GM18505 (cell line): ENCODE measurements around the gene CENPN.

Experiments used
- ATAC-seq: cut with Tn5 transposase; IDR thresholded peaks from one replicate; pipeline ENCODE4 v1.9.1; 2021; ENCODE audit not compliant: unreplicated experiment
- POLR2A ChIP-seq: IDR thresholded peaks from 4 replicates; pipeline ENCODE4 v1.6.1; 2011; ENCODE audit warnings: borderline replicate concordance; ENCODE audit not compliant: insufficient read depth, insufficient read length; ENCODE audit errors: extremely low read depth

Gene CENPN, protein sequence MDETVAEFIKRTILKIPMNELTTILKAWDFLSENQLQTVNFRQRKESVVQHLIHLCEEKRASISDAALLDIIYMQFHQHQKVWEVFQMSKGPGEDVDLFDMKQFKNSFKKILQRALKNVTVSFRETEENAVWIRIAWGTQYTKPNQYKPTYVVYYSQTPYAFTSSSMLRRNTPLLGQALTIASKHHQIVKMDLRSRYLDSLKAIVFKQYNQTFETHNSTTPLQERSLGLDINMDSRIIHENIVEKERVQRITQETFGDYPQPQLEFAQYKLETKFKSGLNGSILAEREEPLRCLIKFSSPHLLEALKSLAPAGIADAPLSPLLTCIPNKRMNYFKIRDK

DNA sequence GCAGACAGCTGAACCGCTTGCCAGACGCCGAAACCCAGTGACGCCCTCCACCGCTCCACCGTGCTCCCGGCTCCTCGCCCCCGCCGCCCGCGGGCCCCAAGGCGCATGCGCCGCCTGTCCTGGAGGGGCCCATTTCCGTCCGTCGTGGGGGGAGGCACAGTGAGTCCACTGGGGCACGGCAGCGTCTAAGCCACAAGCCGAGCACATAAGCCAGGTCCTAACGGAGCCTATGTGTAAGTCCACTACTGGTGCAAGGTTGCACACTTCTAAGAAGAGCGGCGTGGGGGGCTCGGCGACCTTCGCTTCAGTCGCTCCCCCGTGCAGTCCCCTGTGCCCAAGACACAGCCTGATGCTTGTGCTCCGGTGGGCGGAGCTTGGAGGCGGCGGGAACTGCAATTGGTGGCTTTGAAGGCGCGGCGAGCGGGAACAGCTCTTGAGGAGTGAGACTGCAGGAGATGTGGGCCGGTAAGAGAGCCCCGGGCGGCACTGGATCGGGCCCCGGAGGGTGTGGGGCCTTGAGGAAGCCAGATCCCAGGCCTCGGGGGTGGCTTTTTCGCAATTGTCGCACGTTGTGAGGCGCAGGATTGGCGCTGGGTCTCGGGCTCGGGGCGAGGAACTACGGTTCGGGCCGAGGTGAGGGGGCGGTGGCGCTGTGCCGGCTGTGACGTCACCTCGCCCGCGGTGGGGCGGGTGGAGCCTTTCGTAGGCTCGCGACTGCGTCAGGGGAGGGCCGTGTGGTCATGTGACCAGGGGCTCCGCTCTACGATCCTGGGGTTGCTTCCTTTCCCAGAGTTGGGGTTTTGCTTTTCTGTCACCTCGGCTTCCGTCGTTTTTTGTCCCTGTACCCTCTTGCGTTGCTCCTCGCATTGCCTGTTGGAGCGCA, at the start of gene CENPN, which contains the start of gene CMC2:
TSS of gene CENPN (plus strand) at position 402 of the 883 bp plus-strand sequence. CDS start 4,726 bp downstream, outside the sequence.
TSS of gene CMC2 (minus strand) at position 73 of the 883 bp plus-strand sequence. CDS start 9,491 bp downstream, outside the sequence.
- peak; percentile 78 for TF ChIP-seq POLR2A
- peak; percentile 83 for ATAC-seq

DNA sequence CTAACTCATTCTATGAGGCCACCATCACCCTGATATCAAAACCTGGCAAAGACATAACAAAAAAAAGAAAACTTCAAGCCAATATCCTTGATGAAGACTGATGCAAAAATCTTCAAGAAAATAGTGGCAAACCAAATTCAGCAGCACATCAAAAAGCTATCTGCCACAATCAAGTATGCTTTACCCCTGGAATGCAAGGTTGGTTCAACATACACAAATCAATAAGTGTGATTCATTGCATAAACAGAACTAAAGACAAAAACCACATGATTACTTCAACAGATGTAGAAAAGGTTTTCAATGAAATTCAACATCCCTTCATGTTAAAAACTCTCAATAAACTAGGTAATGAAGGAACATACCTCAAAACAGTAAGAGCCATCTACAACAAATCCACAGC, 48.7 kb upstream of the CENPN start:
- ATAC-seq = no peak
- TF ChIP-seq POLR2A = no peak

DNA sequence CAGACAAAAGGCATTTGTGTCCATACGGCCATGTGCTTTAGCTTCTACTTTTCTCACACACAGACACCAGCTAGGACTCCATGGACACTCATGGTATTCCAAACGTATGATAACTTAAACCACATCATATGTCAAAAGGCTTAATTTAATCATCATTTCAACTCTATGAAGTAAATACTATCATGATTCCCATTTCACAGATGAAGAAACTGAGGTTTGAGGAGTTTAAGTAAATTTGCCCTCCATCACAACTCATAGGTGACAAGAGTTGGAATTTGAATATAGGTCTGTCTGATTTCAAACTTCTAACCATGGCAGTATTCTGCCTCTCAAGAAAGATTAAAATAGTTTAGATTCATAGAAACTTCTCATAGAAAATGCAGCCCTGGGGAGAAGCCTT, 44.1 kb upstream of the CENPN start:
- ATAC-seq = no peak
- no peak for TF ChIP-seq POLR2A

DNA sequence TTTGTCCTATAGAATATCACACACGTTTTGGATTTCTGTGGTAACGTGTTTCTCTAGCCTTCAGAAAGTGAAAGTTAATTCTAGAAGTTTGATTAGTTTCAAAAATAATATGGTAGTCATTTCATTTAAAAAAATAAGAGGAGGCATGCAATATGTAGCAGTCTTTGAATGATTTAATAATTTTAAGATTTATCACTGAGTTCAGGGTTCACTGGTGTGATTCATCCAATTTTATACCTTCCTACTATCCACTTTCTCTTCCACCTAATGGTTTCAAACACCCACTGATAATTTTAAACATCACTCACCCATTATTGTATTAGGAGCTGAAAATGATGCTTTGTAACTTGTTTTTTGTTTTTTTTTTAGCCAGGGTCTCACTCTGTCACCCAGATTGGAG, 42.7 kb upstream of the CENPN start:
- no peak for ATAC-seq
- no peak for TF ChIP-seq POLR2A

DNA sequence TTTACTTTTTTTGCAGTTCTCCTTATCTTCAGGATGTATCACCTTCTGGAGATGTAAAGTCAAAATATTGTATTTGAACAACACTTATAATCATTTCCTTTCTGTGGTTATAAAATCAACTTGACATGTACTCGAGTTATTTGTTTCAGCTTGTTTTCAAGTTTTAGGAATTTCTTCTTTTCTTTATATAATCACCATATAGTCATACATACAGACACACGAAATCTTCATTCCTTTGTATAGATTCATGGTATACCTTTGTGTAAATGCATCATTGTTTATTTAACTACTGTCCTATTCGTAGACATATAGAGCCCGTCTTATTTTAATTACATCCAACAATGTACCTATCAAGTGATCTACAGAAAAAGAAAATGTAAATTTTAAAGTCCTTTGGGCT, 40.4 kb upstream of the CENPN start:
- no peak for ATAC-seq
- TF ChIP-seq POLR2A = no peak

DNA sequence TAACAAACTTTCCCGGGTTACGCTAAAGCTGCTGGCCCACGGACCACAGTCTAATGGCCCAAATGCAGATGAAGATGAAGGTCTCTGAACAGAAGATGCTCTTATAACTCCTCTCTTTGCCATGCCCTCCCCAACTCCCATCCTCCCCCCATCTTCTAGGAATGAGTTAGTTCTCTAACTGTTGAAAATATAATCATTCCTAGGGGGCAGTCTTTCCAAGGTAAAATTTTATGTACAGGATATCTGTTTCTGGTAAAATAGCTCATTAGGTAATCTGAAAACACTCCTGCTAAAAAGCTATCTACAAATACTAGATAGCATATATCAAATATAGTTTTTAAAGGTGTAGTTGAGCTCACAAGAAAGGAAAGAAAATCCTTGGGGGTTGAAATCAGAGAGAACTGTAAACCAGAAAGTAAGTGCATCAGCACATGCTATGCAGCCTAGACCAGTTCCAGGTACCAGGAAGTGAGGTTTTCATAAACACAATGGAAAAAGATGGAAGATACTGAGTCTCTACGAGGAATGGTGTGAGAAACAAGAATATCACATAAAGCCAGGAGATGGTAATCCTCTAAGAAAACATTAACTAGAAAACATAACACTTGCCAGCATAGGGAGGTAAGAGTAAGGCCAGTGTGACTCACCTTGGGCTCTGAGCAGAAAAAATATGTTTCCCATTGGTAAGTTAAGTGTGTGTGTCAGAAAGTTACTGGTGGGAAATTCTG, 38.5 kb upstream of the CENPN start:
- no peak for ATAC-seq
- no peak for TF ChIP-seq POLR2A

DNA sequence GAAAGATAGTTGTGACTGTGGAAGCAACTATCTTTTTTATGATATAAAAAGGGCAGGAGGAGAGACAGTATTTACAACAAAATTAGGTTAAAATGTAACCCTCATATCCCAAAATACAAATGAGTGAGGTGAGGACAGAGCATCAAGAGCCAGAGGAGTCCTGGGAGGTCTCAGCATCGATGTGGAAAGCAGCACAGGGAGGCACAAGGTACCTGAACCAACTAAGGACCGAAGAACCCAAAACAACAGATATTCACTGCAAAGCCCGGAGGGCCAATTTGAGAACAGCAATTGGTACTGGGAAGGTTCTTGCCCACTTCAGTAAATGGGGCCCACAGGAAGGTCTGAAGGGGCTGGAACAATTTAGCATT, 37.9 kb upstream of the CENPN start:
- no peak for ATAC-seq
- no peak for TF ChIP-seq POLR2A

DNA sequence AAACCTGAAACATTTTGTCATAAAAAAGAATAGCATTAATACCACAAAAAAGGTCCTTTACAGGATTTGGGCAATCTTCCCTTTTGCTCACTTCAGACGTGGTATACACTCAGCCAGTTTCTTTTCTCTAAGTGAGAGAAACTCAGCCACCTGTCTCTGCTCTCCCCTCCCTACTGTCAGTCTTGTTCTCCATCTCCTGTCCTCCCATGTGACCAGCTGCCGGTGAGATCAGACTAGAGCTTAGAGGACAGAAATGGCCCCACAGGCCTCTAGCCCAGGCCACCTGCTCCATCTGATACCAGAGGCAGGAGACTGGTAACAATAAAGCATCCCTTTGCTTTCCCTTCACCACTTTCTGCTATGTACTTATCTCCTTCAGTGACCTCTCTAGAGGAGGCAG, 35.2 kb upstream of the CENPN start:
- TF ChIP-seq POLR2A = no peak
- ATAC-seq = no peak

DNA sequence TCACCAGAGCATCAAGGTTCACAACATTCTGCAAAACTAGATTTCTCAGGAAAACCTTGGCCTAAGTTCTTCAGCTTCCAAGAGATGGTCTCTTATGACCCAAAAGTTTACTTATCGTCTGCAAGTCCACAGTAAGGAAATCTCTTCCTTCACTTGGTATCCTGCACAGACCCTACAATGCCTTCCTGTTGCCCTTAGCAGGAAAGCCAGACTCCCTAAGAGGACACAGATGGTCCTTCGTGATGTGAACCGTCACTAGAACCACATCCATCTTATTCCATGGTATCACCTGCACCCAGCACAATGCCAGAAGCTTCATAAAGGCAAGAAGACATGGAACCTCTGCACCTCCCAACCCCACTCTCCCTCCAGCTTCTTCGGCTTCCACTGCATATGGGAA, 34.4 kb upstream of the CENPN start:
- no peak for TF ChIP-seq POLR2A
- ATAC-seq = no peak

DNA sequence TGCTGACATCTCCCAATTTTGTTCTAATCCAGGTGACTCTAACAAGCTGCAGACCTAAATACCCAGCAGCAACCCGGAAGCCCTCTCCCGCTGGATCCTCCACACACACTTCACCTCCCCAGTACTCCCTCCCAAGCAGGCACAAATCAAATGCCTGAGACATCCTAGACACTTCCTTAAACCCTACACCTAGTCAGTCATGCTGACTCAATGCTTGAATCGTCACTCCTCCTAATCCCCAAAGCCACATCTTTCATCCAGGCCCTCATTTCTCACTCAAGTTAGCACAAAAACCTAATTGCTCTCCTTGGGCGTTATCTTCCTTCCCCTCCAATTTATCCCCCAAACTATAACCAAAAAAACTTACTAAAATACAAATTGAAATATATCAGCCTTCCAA, 33.0 kb upstream of the CENPN start:
- ATAC-seq = no peak
- TF ChIP-seq POLR2A = no peak

DNA sequence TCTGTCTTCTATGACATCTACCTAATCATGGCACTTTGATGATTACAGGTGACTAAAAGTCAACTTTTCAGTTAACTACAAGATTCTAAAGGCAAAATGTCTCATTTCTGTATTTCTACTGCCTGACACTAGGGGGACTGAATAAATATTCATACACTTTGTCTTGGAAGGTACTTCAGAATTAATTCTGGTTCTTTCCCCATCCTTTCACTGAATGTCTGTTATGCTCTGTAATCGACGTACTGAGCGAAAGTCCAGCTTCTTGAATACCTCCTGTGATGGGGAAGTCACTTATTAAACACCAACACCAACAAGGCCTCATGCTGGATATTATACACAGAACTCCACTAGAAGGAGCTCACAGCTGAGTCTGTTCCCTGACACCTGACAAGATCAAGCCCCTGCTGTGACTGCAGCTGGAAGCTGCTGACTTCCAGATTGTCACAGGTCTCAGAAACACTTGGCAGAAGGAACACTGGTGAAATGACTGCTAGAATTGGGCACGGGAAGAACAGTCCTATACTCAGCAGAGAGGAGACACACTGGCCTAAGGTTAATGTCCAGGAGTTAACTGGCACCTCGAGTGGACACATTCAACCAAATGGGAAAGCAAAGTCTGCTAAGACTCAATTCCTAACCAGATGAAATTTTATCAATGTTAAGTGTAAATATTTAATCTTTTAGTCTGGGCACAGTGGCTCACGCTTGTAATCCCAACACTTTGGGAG, 32.2 kb upstream of the CENPN start:
- no peak for ATAC-seq
- TF ChIP-seq POLR2A = no peak

DNA sequence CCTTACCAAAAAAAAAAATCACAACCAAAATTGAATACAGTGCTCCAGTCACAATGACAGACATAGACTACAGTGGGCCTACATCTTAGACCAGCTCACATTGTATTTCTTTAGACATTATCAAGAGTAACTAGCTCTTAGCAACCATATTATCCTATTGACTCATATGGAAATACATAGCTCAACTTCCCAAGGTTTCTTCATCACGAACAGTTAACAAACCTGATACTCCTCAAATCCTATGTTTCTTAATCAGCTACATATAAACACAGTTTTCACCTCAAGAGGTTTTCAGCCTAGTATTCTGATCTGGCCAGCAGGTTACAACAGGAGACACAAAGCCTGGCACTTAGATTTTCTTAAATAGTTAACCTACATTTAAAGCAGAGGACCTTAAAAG, 30.1 kb upstream of the CENPN start:
- TF ChIP-seq POLR2A = no peak
- ATAC-seq = no peak

DNA sequence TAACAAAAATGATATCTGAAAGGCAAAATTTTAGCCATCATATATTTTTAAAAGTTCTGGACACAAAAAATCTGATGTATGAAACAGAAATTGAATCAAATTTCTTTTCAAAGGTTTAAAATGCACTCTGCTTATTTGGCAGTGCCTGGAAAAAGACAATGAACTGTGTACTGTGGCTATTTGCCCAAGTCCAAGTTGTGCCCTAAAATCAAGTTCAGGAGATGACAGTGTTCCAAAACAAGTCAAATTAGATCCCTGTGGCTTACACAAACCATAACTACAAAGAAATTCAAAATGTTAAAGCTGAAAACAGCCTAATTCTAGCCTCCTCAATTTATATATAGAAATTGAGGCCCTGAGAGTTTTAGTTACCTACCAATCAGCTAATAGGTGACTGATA, 25.9 kb upstream of the CENPN start:
- TF ChIP-seq POLR2A = no peak
- ATAC-seq = no peak
